ENCODE results near the gene PLEK. TPM values are rescaled to one million over a fixed set of nuclear protein-coding genes. Genes with fewer than 3 reads are reported as not detected.

PLEK gene
- polyA plus RNA-seq, 2 of the 4 experiments (the other 2 are of a cell fraction) = 0.04 TPM; not detected in 1

DNA sequence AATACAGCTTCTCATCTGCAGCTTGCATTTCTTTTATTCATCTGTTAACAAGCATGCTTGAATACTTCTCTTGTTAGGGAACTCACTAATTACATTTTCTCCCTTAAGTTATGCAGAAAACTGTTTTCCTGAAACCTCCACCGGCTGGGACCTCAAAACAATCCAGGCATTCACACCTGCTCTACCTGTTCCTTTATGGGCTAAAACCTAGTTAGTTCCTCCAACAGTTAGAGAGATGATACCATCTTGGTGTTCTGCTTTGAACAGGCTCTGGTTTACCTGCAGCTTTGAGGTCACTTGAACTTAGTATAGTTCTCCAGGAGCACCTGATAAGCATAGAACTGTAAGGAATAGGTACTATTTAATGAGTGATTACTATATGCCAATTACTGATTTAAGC lies 6.1 kb downstream of the PLEK start:
- H3K4me3 ChIP-seq = no peak overlapping the region
- POLR2A ChIA-PET = no interaction called here
- H3K4me1 ChIP-seq = no peaks in the 10 kb centered on the region
- FAIRE-seq = no peak
- CTCF ChIA-PET = interaction anchor here (0.6 kb wide), 1 partner anchor 18 kb away, joined by 3 read pairs; no protein-coding TSS in a partner anchor
- no peaks in the 10 kb centered on the region for H3K9me3 ChIP-seq
- whole genome bisulfite sequencing (ENCODE audit: missing lambda C conversion rate) = 26% methylated on average over 1 of the region's 1 CpG
- no peak for ATAC-seq
- H3K27ac ChIP-seq = no peak overlapping the region
- no peak overlapping the region for H3K4me2 ChIP-seq
- DNase-seq (ENCODE audit: low read depth in 1 of 2, low spot score in 1 of 2) = no peak
- no peak for TF ChIP-seq SMC3 (IDR thresholded peaks at IDR 0.05)
- no peak for TF ChIP-seq E2F6 (IDR thresholded peaks at IDR 0.05; ENCODE audit: borderline replicate concordance, low read depth)
- TF ChIP-seq ZC3H11A (IDR thresholded peaks at IDR 0.05) = no peak
- no peak for TF ChIP-seq REST (IDR thresholded peaks at IDR 0.05)
- TF ChIP-seq MAFK (IDR thresholded peaks at IDR 0.05; ENCODE audit: partially characterized antibody) = no peak
- no peak for TF ChIP-seq JUN (IDR thresholded peaks at IDR 0.05)
- no peak for TF ChIP-seq ZNF302 (CRISPR knock-in tag; IDR thresholded peaks at IDR 0.05)

GRCh38 chr2:68371581-68371980 lies 6.5 kb downstream of the PLEK start:
- ATAC-seq (no peak), DNase-seq (ENCODE audit: low read depth in 1 of 2, low spot score in 1 of 2) (no peak), FAIRE-seq (no peak)
- Histone ChIP-seq H3K9me3 (no peaks in the 10 kb centered on the region), H3K4me3 (no peak overlapping the region), H3K4me1 (no peaks in the 10 kb centered on the region), H3K27ac (no peak overlapping the region), H3K4me2 (no peak overlapping the region)
- ChIA-PET POLR2A (no interaction called here), CTCF (interaction anchor here (1.2 kb wide), 1 partner anchor 10 kb away, joined by 4 read pairs; no protein-coding TSS in a partner anchor)
- 47% methylated on average over 3 of the region's 3 CpGs for WGBS (ENCODE audit: missing lambda C conversion rate)
- no peak for TF ChIP-seq MYC (IDR thresholded peaks at IDR 0.05; ENCODE audit: borderline replicate concordance, low read length)
- TF ChIP-seq GATA3 (IDR thresholded peaks at IDR 0.05; ENCODE audit: borderline replicate concordance) = no peak
- no peak for TF ChIP-seq PHF8 (IDR thresholded peaks at IDR 0.05; ENCODE audit: borderline replicate concordance, low read depth)
- TF ChIP-seq USF2 (IDR thresholded peaks at IDR 0.05) = no peak
- peak; percentile 37 for TF ChIP-seq MAFK (IDR thresholded peaks at IDR 0.05; ENCODE audit: partially characterized antibody)

- FAIRE-seq (no peak), ATAC-seq (no peak), DNase-seq (ENCODE audit: low read depth in 1 of 2, low spot score in 1 of 2) (no peak)
- H3K4me3 ChIP-seq = no peak overlapping the region
- WGBS (ENCODE audit: missing lambda C conversion rate) = 42% methylated on average over 2 of the region's 2 CpGs
- no peak for TF ChIP-seq ZC3H11A (IDR thresholded peaks at IDR 0.05)
- TF ChIP-seq ZSCAN20 (CRISPR knock-in tag; IDR thresholded peaks at IDR 0.05) = no peak
- no peak for TF ChIP-seq JUN (IDR thresholded peaks at IDR 0.05)
- TF ChIP-seq JUNB (IDR thresholded peaks at IDR 0.05) = no peak
- TF ChIP-seq GATA3 (IDR thresholded peaks at IDR 0.05; ENCODE audit: borderline replicate concordance) = no peak
- TF ChIP-seq FOXS1 (CRISPR knock-in tag; IDR thresholded peaks at IDR 0.05) = no peak
- H3K27ac ChIP-seq = no peak overlapping the region
- ChIA-PET CTCF (interaction anchor here (1.2 kb wide), 1 partner anchor 11 kb away, joined by 4 read pairs; no protein-coding TSS in a partner anchor), POLR2A (no interaction called here)
- H3K9me3 ChIP-seq = no peaks in the 10 kb centered on the region
- no peaks in the 10 kb centered on the region for H3K4me1 ChIP-seq
- no peak overlapping the region for H3K4me2 ChIP-seq
Measured at GRCh38 chr2:68372485-68372884, 7.4 kb downstream of the PLEK start.

- ATAC-seq (no peak), FAIRE-seq (no peak), DNase-seq (ENCODE audit: low read depth in 1 of 2, low spot score in 1 of 2) (no peak)
- no peaks in the 10 kb centered on the region for H3K9me3 ChIP-seq
- POLR2A ChIA-PET = no interaction called here
- no peak overlapping the region for H3K27ac ChIP-seq
- 16% methylated on average over 2 of the region's 2 CpGs for WGBS (ENCODE audit: missing lambda C conversion rate)
- H3K4me1 ChIP-seq = no peaks in the 10 kb centered on the region
- CTCF ChIA-PET = no interaction called here
- no peak overlapping the region for H3K4me2 ChIP-seq
- H3K4me3 ChIP-seq = no peak overlapping the region
- TF ChIP-seq MAZ (IDR thresholded peaks at IDR 0.05; ENCODE audit: borderline replicate concordance, low read depth, low read length) (no peak), JUN (IDR thresholded peaks at IDR 0.05) (no peak), HOXB5 (CRISPR knock-in tag; IDR thresholded peaks at IDR 0.05) (no peak), RFX5 (IDR thresholded peaks at IDR 0.05) (no peak), MAX (IDR thresholded peaks at IDR 0.05) (no peak), EHMT2 (IDR thresholded peaks at IDR 0.05; ENCODE audit: low read depth) (no peak), ZSCAN20 (CRISPR knock-in tag; IDR thresholded peaks at IDR 0.05) (no peak), CBX2 (IDR thresholded peaks at IDR 0.05; ENCODE audit: borderline replicate concordance, low read depth) (no peak), NR3C1 (IDR thresholded peaks at IDR 0.05) (no peak), EP300 (IDR thresholded peaks at IDR 0.05) (no peak), E2F6 (IDR thresholded peaks at IDR 0.05; ENCODE audit: borderline replicate concordance, low read depth) (no peak), CHD2 (IDR thresholded peaks at IDR 0.05; ENCODE audit: low read length, partially characterized antibody) (no peak), FOXS1 (CRISPR knock-in tag; IDR thresholded peaks at IDR 0.05) (no peak)
- TF ChIP-seq, protein P1, sequence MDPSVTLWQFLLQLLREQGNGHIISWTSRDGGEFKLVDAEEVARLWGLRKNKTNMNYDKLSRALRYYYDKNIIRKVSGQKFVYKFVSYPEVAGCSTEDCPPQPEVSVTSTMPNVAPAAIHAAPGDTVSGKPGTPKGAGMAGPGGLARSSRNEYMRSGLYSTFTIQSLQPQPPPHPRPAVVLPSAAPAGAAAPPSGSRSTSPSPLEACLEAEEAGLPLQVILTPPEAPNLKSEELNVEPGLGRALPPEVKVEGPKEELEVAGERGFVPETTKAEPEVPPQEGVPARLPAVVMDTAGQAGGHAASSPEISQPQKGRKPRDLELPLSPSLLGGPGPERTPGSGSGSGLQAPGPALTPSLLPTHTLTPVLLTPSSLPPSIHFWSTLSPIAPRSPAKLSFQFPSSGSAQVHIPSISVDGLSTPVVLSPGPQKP (IDR thresholded peaks at IDR 0.05; ENCODE audit: low read depth, low read length) = no peak
Measured at GRCh38 chr2:68374184-68374583, 9.1 kb downstream of the PLEK start.

Measured in A549 (cell line).